ENCODE results near the gene RPL7A. TPM values are rescaled to one million over a fixed set of nuclear protein-coding genes. Genes with fewer than 3 reads are reported as not detected.

Gene RPL7A
- total RNA-seq, 1 experiment from 2014 or later: 2,895 TPM

DNA sequence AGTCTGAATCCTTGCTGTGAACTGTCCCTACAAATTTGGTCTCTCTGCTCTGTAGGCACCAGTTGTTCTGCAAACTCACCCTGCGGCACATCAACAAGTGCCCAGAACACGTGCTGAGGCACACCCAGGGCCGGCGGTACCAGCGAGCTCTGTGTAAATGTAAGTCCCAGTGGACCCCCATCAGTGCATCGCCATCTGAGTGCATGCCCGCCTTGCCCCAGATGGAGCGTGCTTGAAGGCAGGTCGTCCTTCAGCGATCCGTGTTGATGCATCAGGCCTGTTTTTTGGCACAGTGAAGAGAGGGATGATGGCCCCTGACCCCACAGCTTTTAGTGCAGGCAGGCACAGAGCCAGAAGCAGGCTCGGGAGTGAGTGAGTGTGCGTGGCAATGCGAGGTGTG lies 9.6 kb downstream of the RPL7A start:
- Histone ChIP-seq H3K79me2 (ENCODE audit: insufficient read depth, low read length) (no peaks in the 10 kb centered on the region; the same call in 1 of the 2 replicates), H4K20me1 (ENCODE audit: control insufficient read depth, insufficient read depth, insufficient read length) (no peaks in the 10 kb centered on the region)
- peak overlapping the region in 1 of 3 experiments; percentile 68; a peak in 1 of 7 replicates for H3K27ac Mint-ChIP-seq

More for the DNA sequence above, 9.6 kb downstream of the RPL7A start:
- DNase-seq: no peak
- H4K91ac ChIP-seq (ENCODE audit: insufficient read length, low read depth, low read length): no peak overlapping the region
- H3K4me3 Mint-ChIP-seq: peak overlapping the region; percentile 84 to 92
- TF ChIP-seq, protein P1, sequence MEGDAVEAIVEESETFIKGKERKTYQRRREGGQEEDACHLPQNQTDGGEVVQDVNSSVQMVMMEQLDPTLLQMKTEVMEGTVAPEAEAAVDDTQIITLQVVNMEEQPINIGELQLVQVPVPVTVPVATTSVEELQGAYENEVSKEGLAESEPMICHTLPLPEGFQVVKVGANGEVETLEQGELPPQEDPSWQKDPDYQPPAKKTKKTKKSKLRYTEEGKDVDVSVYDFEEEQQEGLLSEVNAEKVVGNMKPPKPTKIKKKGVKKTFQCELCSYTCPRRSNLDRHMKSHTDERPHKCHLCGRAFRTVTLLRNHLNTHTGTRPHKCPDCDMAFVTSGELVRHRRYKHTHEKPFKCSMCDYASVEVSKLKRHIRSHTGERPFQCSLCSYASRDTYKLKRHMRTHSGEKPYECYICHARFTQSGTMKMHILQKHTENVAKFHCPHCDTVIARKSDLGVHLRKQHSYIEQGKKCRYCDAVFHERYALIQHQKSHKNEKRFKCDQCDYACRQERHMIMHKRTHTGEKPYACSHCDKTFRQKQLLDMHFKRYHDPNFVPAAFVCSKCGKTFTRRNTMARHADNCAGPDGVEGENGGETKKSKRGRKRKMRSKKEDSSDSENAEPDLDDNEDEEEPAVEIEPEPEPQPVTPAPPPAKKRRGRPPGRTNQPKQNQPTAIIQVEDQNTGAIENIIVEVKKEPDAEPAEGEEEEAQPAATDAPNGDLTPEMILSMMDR (conservative IDR thresholded peaks at IDR 0.05): no peak
- H3K79me1 ChIP-seq (ENCODE audit: insufficient read depth, low read depth, low read length, poor library complexity, severe bottlenecking): peaks cover 3% of the 10 kb centered on the region
- H2AK5ac ChIP-seq (ENCODE audit: insufficient read length, low read length): no peak overlapping the region
- H3K14ac ChIP-seq (ENCODE audit: insufficient read depth, low read length): no peak overlapping the region
- no peak overlapping the region for H2BK12ac ChIP-seq (ENCODE audit: insufficient read length, low read depth, low read length)
- WGBS (ENCODE audit: extremely low coverage, insufficient read length, low lambda C conversion rate): no CpG with 5 or more reads among the region's 14 CpGs
- no peak overlapping the region for H3T11ph ChIP-seq (ENCODE audit: low read length)
- H3K9me3 Mint-ChIP-seq: no peaks in the 10 kb centered on the region
- H3K56ac ChIP-seq (ENCODE audit: insufficient read length, low read depth, low read length): no peak overlapping the region
- no peak overlapping the region for H4K5ac ChIP-seq (ENCODE audit: insufficient read length, low read depth, low read length)
- no peak overlapping the region for H3K4ac ChIP-seq (ENCODE audit: low read depth, low read length)
- H3K4me2 ChIP-seq (ENCODE audit: insufficient read depth, insufficient read length, low read length): peak overlapping the region; percentile 53
- H3K4me1 ChIP-seq (ENCODE audit: insufficient read depth, low read length): no peaks in the 10 kb centered on the region
- no peak overlapping the region for H2BK120ac ChIP-seq (ENCODE audit: low read depth, low read length, poor library complexity, severe bottlenecking)
- H3K23ac ChIP-seq (ENCODE audit: insufficient read length, low read depth, low read length): no peak overlapping the region
- no peak overlapping the region for H2AFZ ChIP-seq (ENCODE audit: low read length)
- no peaks in the 10 kb centered on the region; the same call in 1 of the 2 replicates for H3K27me3 Mint-ChIP-seq (ENCODE audit: low read depth)
- H2BK15ac ChIP-seq (ENCODE audit: low read depth, low read length): no peak overlapping the region
- H3K18ac ChIP-seq (ENCODE audit: insufficient read length, low read depth, low read length): no peak overlapping the region
- H3K4me1 Mint-ChIP-seq: peaks cover 11 to 12% of the 10 kb centered on the region in 2 experiments
- H3K9ac ChIP-seq (ENCODE audit: extremely low read depth, insufficient read length, low read length): no peak overlapping the region
- peaks cover 10% of the 10 kb centered on the region for H3K23me2 ChIP-seq (ENCODE audit: insufficient read length, low read depth, low read length, poor library complexity, severe bottlenecking)
- peaks cover 11 to 57% (median 52%) of the 10 kb centered on the region in 3 experiments; a peak in 6 of 7 replicates for H3K36me3 Mint-ChIP-seq (ENCODE audit: insufficient read depth in 1 of 3, low read depth in 3 of 3)
- no peak overlapping the region for H4K8ac ChIP-seq (replicated peaks; ENCODE audit: insufficient read length, low read depth, low read length)
- no peak overlapping the region for H3K27ac ChIP-seq (ENCODE audit: insufficient read length, low read depth, low read length)
- H2BK20ac ChIP-seq (ENCODE audit: low read depth, low read length, poor library complexity, severe bottlenecking): no peak overlapping the region
- H2BK5ac ChIP-seq (ENCODE audit: insufficient read length, low read length): no peak overlapping the region
- no peaks in the 10 kb centered on the region for H3K9me3 ChIP-seq (ENCODE audit: control insufficient read depth, low read depth, low read length)
- H3K27me3 ChIP-seq (ENCODE audit: insufficient read depth, low read length): no peaks in the 10 kb centered on the region
